MM.1S (cell line): ENCODE results near the gene WDR48.

Source experiments
- CTCF ChIP-seq: fragments of 300-600 bp; sonication (generic); IDR thresholded peaks from 2 replicates; pipeline ENCODE4 v1.5.1; 2016; ENCODE audit warnings: antibody characterized with exemption, low read length, mixed read lengths
- EZH2 ChIP-seq: fragments of 300-600 bp; sonication (generic); optimal IDR thresholded peaks from 2 replicates; pipeline ENCODE3; 2017; ENCODE audit warnings: low read depth, mild to moderate bottlenecking, antibody characterized with exemption, low read length, mixed read lengths
- EZH2phosphoT487 ChIP-seq: fragments of 300-600 bp; sonication (generic); IDR thresholded peaks from 2 replicates; pipeline ENCODE4 v1.6.1; 2018; ENCODE audit warnings: antibody characterized with exemption, low read length

- TF ChIP-seq EZH2phosphoT487 (no peak), CTCF (no peak), EZH2 (no peak)
These were observed 60.7 kb downstream of the WDR48 start for GRCh38 chr3:39112535-39112934.
